Brain pericyte (primary cell): ENCODE results near the gene CDC42EP5.
"Not testable (repeated sequence)": the region's sequence is repeated elsewhere in the genome, so short reads cannot be mapped to it uniquely, and the experiment has no call there.

Experiments
- DNase-seq: peaks from one replicate; pipeline ENCODE4 v3.0.0-alpha.2; 2012; ENCODE audit warnings: low read depth, low spot score

The CDC42EP5 gene, protein sequence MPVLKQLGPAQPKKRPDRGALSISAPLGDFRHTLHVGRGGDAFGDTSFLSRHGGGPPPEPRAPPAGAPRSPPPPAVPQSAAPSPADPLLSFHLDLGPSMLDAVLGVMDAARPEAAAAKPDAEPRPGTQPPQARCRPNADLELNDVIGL

DNA sequence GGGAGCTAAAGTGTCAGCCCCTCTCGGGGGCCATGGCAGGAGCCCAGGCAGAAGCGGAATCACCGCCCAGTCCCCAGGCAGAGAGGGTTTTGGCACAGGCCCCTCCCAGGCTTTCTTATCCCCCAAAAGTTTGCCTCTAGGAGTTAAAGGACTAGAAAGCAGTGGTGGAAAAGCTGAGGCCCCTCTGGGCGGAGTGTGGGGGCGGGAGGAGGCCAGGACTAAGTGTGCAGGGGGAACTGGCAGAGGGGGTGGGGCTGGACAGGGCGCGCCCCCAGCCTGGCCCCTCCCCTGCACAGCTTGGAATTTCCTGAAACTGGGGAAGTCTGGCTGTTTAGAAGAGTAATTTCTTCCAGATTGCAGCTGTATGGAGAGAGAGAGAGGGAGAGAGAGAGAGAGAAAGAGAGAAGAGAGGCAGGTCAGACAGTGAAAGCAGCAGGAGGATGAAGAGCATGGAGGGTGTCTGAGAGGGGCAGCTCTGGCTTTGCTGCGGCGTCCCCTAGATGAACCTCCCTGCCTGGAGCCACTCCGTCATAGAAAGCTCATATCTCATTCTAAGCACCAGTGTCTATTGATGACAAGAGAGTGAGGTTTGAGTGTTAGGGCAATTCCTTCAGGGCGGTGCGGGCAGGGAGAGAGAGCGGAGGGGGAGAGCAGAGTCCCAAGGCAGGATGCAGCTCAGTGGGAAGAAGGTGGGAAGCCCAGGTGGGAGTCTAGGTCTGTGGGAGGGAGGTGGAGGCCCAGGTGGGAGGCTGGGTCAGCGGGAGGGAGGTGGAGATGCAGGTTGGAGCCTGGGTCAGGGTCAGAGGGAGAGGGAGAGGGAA is at the start of gene CDC42EP5:
TSS of gene CDC42EP5 (minus strand) at position 226 of the 821 bp plus-strand sequence. CDS start 7,749 bp downstream, outside the sequence.
- DNase-seq = no peak

- no peak for DNase-seq
Observed at GRCh38 chr19:54521860-54522513, 48.9 kb upstream of the CDC42EP5 start.

GRCh38 chr19:54521022-54521859 is 48.1 kb upstream of the CDC42EP5 start:
- no peak for DNase-seq

DNA sequence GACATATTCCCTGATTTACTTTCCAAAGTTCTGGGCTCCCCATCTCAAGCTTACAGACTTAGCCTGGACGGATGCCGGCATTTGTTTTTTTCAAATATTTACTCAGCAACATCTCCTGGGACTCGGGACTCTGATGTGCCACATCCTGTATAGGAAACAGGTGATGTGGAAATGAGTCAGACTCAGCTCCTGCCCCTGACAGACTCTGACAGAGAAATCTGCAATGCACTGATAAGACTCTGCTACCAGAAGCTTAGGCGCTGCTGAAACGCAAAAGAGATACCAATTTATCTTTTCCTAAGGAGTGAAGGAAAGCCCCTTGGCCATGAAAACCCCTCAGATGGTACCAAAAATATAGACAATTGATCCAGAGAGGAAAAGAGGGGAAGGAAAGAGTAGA is 45.7 kb upstream of the CDC42EP5 start:
- no peak for DNase-seq

- no peak for DNase-seq
Observed at GRCh38 chr19:54517483-54517882, 44.4 kb upstream of the CDC42EP5 start.

GRCh38 chr19:54515156-54515555 is 42.1 kb upstream of the CDC42EP5 start:
- DNase-seq = no peak

- not testable (repeated sequence) for DNase-seq
Observed at GRCh38 chr19:54509200-54509940, 36.3 kb upstream of the CDC42EP5 start.

- DNase-seq = not testable (repeated sequence)
Observed at GRCh38 chr19:54508487-54508886, 35.4 kb upstream of the CDC42EP5 start.

DNA sequence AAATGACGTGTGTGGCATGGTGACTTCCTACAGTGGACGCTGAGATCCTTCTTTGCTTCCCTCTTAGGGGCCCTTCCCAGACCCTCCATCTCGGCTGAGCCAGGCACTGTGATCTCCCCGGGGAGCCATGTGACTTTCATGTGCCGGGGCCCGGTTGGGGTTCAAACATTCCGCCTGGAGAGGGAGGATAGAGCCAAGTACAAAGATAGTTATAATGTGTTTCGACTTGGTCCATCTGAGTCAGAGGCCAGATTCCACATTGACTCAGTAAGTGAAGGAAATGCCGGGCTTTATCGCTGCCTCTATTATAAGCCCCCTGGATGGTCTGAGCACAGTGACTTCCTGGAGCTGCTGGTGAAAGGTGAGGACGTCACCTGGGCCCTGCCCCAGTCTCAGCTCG is 34.7 kb upstream of the CDC42EP5 start:
- DNase-seq = no peak

DNA sequence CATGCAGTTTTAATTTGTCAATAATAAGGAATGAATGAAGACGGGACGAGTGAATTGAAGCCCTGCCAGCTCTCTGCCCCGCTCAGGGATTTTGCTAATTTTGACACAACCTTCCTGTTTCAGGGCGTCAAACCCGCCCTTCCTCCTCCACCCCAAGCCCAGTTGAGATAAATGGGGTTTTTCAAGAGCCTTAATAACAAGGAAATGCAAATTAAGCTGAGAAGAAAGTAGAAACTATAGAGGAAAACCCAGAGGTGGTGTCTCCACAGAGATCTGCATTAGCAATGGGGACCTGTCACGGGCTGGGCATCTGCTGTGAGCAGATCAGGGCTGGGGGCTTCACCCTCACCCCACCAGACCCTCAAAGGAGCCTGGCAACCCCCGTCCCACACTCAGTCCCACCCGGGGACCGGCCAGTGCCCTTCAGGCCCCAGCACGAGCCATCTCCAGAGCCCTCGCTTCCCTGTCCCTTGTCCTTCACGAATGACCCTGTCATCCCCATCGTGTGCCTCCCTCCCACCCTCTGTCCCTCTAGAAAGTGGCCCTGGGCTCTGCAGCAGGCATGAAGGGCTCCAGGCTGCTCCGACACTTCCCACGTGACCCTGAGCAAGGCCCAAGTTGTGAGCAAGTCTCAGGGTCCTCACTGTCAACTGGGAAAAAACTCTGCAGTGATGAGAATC is 34.1 kb upstream of the CDC42EP5 start:
- DNase-seq = not testable (repeated sequence)

- DNase-seq = no peak
Observed at GRCh38 chr19:54506079-54506478, 33.0 kb upstream of the CDC42EP5 start.

- not testable (repeated sequence) for DNase-seq
Observed at GRCh38 chr19:54505542-54505941, 32.4 kb upstream of the CDC42EP5 start.

GRCh38 chr19:54502518-54503048 is 29.5 kb upstream of the CDC42EP5 start, which contains the start of gene LAIR2:
TSS of gene LAIR2 (plus strand) at chr19:54502831. CDS start at chr19:54502919, 88 bp downstream.
- no peak for DNase-seq

DNA sequence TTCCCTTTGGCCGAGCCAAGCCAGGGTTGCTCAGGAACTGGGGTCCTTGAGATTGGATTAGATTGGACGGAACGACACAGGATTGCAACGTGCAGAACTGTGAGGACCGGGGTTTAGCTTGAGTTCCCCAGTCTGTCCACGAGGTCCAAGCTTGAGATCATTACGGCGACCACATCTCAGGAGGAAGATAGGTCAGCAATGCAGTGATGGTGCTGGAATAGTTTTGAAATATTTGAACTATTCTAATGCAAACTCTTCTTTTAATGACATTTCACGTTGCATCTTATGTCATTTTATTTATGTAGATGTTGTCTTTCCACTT is 25.3 kb upstream of the CDC42EP5 start:
- not testable (repeated sequence) for DNase-seq

- DNase-seq = not testable (repeated sequence)
Observed at GRCh38 chr19:54497747-54498450, 24.8 kb upstream of the CDC42EP5 start.

GRCh38 chr19:54495284-54495683 is 22.2 kb upstream of the CDC42EP5 start:
- not testable (repeated sequence) for DNase-seq

GRCh38 chr19:54493967-54494585 is 21.0 kb upstream of the CDC42EP5 start:
- no peak for DNase-seq

GRCh38 chr19:54493056-54493455 is 20.0 kb upstream of the CDC42EP5 start:
- not testable (repeated sequence) for DNase-seq

- no peak for DNase-seq
Observed at GRCh38 chr19:54492568-54492967, 19.5 kb upstream of the CDC42EP5 start.
